ENCODE measurements around the gene ATPAF1.

The ATPAF1 gene

GRCh38 chr1:46582972-46583371 lies 85.2 kb downstream of the ATPAF1 start:
- no peak for DNase-seq (ENCODE audit: low spot score)
- no peak for TF ChIP-seq CTCF (IDR thresholded peaks at IDR 0.05; ENCODE audit: extremely low read depth, missing control alignments)
